ENCODE data around the gene PTPRA.

PTPRA gene

GRCh38 chr20:3037654-3038053, 164.4 kb downstream of the PTPRA start:
- no peak for DNase-seq (ENCODE audit: low read depth)
- H3K4me3 ChIP-seq (ENCODE audit: low read depth, low read length), result no peak overlapping the region
- no peak for TF ChIP-seq CTCF (IDR thresholded peaks at IDR 0.05; ENCODE audit: low read depth, low read length, missing control alignments)

DNA sequence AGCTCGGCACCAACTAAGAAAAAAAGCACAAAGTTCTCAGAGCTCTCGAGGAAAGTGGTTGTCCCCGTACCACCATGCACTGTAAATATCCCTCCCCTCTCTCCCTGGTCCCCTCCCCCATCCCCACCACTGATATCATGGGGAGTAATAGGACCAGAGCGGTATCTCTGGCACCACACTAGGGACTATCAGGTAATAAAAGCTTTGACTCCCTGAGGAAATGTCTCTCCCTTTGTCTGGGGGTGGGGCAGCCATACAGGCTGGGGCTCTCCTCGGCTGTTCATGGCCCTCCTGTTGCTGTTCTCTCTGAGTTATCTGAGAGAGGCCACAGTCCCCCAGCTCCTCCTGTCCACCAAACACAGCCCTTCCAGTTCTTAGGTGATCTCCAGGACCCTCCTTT, 165.2 kb downstream of the PTPRA start:
- H3K4me3 ChIP-seq (ENCODE audit: low read depth, low read length), result no peak overlapping the region
- DNase-seq (ENCODE audit: low read depth), result no peak

DNA sequence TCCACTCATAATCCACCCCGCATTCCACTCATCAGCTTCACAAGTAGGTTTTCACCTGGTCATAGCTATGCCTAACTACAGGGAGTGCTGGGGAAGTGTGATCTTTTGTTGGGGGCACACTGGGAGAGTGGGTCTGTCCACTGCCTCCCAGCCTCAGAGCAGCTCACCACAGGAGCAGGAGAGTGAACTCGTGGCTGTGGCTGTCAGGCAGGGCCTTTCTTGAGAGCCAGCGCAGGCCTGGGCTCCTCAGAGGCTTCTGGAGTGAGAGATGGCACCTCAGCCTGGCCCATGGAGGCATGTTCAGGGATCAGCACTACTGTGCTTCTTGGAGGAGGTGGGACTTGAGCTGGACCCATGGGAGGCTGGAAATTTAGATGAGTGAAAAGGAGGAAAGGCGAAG, 166.1 kb downstream of the PTPRA start:
- no peak for DNase-seq (ENCODE audit: low read depth)
- no peak for TF ChIP-seq CTCF (IDR thresholded peaks at IDR 0.05; ENCODE audit: low read depth, low read length, missing control alignments)
- H3K4me3 ChIP-seq (ENCODE audit: low read depth, low read length), result no peak overlapping the region

More for the DNA sequence above, 165.2 kb downstream of the PTPRA start:
- no peak for TF ChIP-seq CTCF (IDR thresholded peaks at IDR 0.05; ENCODE audit: low read depth, low read length, missing control alignments)

- no peak for DNase-seq (ENCODE audit: low read depth)
- no peak for TF ChIP-seq CTCF (IDR thresholded peaks at IDR 0.05; ENCODE audit: low read depth, low read length, missing control alignments)
- no peak overlapping the region for H3K4me3 ChIP-seq (ENCODE audit: low read depth, low read length)
Measured at GRCh38 chr20:3040086-3040485, 166.8 kb downstream of the PTPRA start.

GRCh38 chr20:3041854-3042409, 168.7 kb downstream of the PTPRA start:
- H3K4me3 ChIP-seq (ENCODE audit: low read depth, low read length), result no peak overlapping the region
- no peak for DNase-seq (ENCODE audit: low read depth)
- TF ChIP-seq CTCF (IDR thresholded peaks at IDR 0.05; ENCODE audit: low read depth, low read length, missing control alignments), result no peak

DNA sequence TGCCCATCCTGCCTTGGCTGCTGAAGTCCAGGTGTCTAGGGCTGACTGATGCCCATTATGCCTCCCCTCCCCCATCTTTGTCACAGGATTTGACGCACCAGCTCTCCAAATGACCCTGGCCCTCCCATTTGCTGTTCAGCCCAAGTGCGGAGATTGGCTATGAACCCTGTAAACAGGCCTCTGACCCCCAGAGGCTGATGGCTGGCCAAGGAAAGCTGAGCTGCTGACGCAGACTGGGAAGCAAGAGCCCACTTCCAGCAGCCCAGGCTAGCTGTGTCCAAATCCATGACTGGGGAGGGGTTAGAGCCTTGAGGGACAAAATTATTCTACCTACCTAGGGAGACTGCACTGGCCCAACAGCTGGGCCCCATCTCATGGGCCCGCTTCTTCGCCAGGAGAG, 169.3 kb downstream of the PTPRA start:
- no peak for DNase-seq (ENCODE audit: low read depth)
- TF ChIP-seq CTCF (IDR thresholded peaks at IDR 0.05; ENCODE audit: low read depth, low read length, missing control alignments), result no peak
- no peak overlapping the region for H3K4me3 ChIP-seq (ENCODE audit: low read depth, low read length)

GRCh38 chr20:3043322-3043721, 170.0 kb downstream of the PTPRA start, which contains the start of gene GNRH2:
TSS of gene GNRH2 (plus strand) at chr20:3043622. CDS start at chr20:3044415, 793 bp downstream.
- DNase-seq (ENCODE audit: low read depth), result no peak
- no peak within 1 kb of the TSS for H3K4me3 ChIP-seq (ENCODE audit: low read depth, low read length)
- TF ChIP-seq CTCF (IDR thresholded peaks at IDR 0.05; ENCODE audit: low read depth, low read length, missing control alignments), result no peak
